Cardiac septum (tissue), 1 donor: Measurements from ENCODE around the gene KRTAP8-1. TPM values are rescaled to one million over a fixed set of nuclear protein-coding genes. Genes with fewer than 3 reads are reported as not detected.

ENCODE experiments used
- DNase-seq: peaks from one replicate; pipeline ENCODE4 v3.0.0-alpha.2; 2020; ENCODE audit warnings: low spot score
- intact Hi-C: fragments of 100-400 bp; cut with DNase I; formaldehyde crosslinking; loops from one replicate; pipeline ENCODE4 v1.14.0; 2022
- long read RNA-seq: library from polyadenylated mRNA; unstranded; transcript quantifications from one replicate; pipeline ENCODE4 v2.0.0, GENCODE V29; 2021
- total RNA-seq: library from RNA; stranded (reverse); fragmentation: NEBNext Ultra II Directional; extraction: Animal tissue kit (Norgen Biotek cat#: 25700); gene quantifications from one replicate; pipeline ENCODE4 v1.2.1, GENCODE V29; 2021
- donor health status: DM: no; HTN: no; CAD: no.

The KRTAP8-1 gene
- total RNA-seq = not detected
- long read RNA-seq = 0 reads

- no peak for DNase-seq
- intact Hi-C loops = no loop called here
Measured at GRCh38 chr21:30813174-30813573, at the start of gene KRTAP8-1. Gene KRTAP8-1 (minus strand): TSS chr21:30813274. CDS start chr21:30813220, 54 bp downstream.

GRCh38 chr21:30847627-30848500 lies 34.8 kb upstream of the KRTAP8-1 start:
- intact Hi-C loops = no loop called here
- no peak for DNase-seq

GRCh38 chr21:30842990-30843389 lies 29.9 kb upstream of the KRTAP8-1 start:
- intact Hi-C loops = no loop called here
- DNase-seq = no peak

- no peak for DNase-seq
- intact Hi-C loops = no loop called here
Measured at GRCh38 chr21:30839304-30839703, 26.2 kb upstream of the KRTAP8-1 start.

- intact Hi-C loops = no loop called here
- DNase-seq = no peak
Measured at GRCh38 chr21:30838536-30838935, 25.5 kb upstream of the KRTAP8-1 start.

GRCh38 chr21:30831194-30831765 lies 18.2 kb upstream of the KRTAP8-1 start:
- no peak for DNase-seq
- intact Hi-C loops = loop anchor here (5.0 kb wide), 1 partner anchor 256 kb away; no protein-coding TSS in a partner anchor

- intact Hi-C loops = loop anchor here (5.0 kb wide), 1 partner anchor 258 kb away; no protein-coding TSS in a partner anchor
- no peak for DNase-seq
Measured at GRCh38 chr21:30829659-30830058, 16.6 kb upstream of the KRTAP8-1 start, which contains the start of gene KRTAP7-1. Gene KRTAP7-1 (minus strand): TSS chr21:30829759. CDS start chr21:30829698, 61 bp downstream.

GRCh38 chr21:30818837-30819610 lies 6.0 kb upstream of the KRTAP8-1 start:
- intact Hi-C loops = no loop called here
- no peak for DNase-seq

GRCh38 chr21:30800605-30801004 lies 12.5 kb downstream of the KRTAP8-1 start:
- no peak for DNase-seq
- intact Hi-C loops = no loop called here

- intact Hi-C loops = no loop called here
- no peak for DNase-seq
Measured at GRCh38 chr21:30793581-30794314, 19.3 kb downstream of the KRTAP8-1 start.

GRCh38 chr21:30779249-30779648 lies 33.8 kb downstream of the KRTAP8-1 start:
- DNase-seq = no peak
- intact Hi-C loops = no loop called here

- intact Hi-C loops = no loop called here
- DNase-seq = no peak
Measured at GRCh38 chr21:30769724-30770431, 43.2 kb downstream of the KRTAP8-1 start.

Other genes starting within 250 kb of the KRTAP8-1 start
- not detected for gene KRTAP22-2, start 222.9 kb downstream of the KRTAP8-1 start, total RNA-seq
- not detected for gene KRTAP6-3, start 220.8 kb downstream of the KRTAP8-1 start, total RNA-seq
- gene KRTAP6-2, start 214.4 kb downstream of the KRTAP8-1 start, total RNA-seq = not detected
- not detected for gene KRTAP22-1, start 212.2 kb downstream of the KRTAP8-1 start, total RNA-seq
- gene KRTAP6-1, start 199.3 kb downstream of the KRTAP8-1 start, total RNA-seq = not detected
- gene KRTAP20-1, start 196.8 kb downstream of the KRTAP8-1 start, total RNA-seq = not detected
- not detected for gene KRTAP20-4, start 192.6 kb downstream of the KRTAP8-1 start, total RNA-seq
- not detected for gene KRTAP20-2, start 178.1 kb downstream of the KRTAP8-1 start, total RNA-seq
- not detected for gene KRTAP20-3, start 170.4 kb downstream of the KRTAP8-1 start, total RNA-seq
- not detected for gene KRTAP21-3, start 94.5 kb downstream of the KRTAP8-1 start, total RNA-seq
- not detected for gene KRTAP21-2, start 66.0 kb downstream of the KRTAP8-1 start, total RNA-seq
- not detected for gene KRTAP21-1, start 57.8 kb downstream of the KRTAP8-1 start, total RNA-seq
- gene KRTAP7-1, start 16.5 kb upstream of the KRTAP8-1 start, total RNA-seq = not detected
- not detected for gene KRTAP11-1, start 68.3 kb upstream of the KRTAP8-1 start, total RNA-seq
- gene KRTAP19-8, start 225.2 kb upstream of the KRTAP8-1 start, total RNA-seq = not detected